DOHH2 (cell line): Measurements from ENCODE around the gene FOSB.

Experiments
- H3F3A ChIP-seq: fragments of 200-600 bp; sonication (generic), shearing (Covaris generic); 2 replicates; pipeline ENCODE4 v1.6.0; 2016; ENCODE audit warnings: antibody characterized with exemption, mild to moderate bottlenecking; ENCODE audit not compliant: control insufficient read depth, insufficient read depth
- H3K27ac ChIP-seq: fragments of 200-600 bp; sonication (generic); 2 replicates; pipeline ENCODE4 v1.5.1; 2014; ENCODE audit warnings: low read depth, mild to moderate bottlenecking, low read length, moderate library complexity
- H3K27me3 ChIP-seq: fragments of 200-600 bp; sonication (generic); 2 replicates; pipeline ENCODE4 v1.6.1; 2014; ENCODE audit warnings: mild to moderate bottlenecking, low read length, mixed read lengths; ENCODE audit not compliant: control insufficient read depth
- H3K36me3 ChIP-seq: fragments of 200-600 bp; sonication (generic); 2 replicates; pipeline ENCODE4 v1.6.1; 2014; ENCODE audit warnings: mild to moderate bottlenecking, low read length, moderate library complexity, mixed read lengths; ENCODE audit not compliant: control insufficient read depth
- H3K4me1 ChIP-seq: fragments of 200-600 bp; sonication (generic); 2 replicates; pipeline ENCODE4 v1.6.1; 2014; ENCODE audit warnings: mild to moderate bottlenecking, low read length, mixed read lengths; ENCODE audit not compliant: control insufficient read depth
- H3K4me2 ChIP-seq: fragments of 200-600 bp; sonication (generic); 2 replicates; pipeline ENCODE4 v1.6.0; 2014; ENCODE audit warnings: mild to moderate bottlenecking, low read length, moderate library complexity
- H3K4me3 ChIP-seq: fragments of 200-600 bp; sonication (generic); 2 replicates; pipeline ENCODE4 v1.5.1; 2014; ENCODE audit warnings: mild to moderate bottlenecking, low read length, mixed read lengths
- H3K79me2 ChIP-seq: fragments of 200-600 bp; sonication (generic); 2 replicates; pipeline ENCODE4 v1.6.1; 2014; ENCODE audit warnings: mild to moderate bottlenecking, low read length, mixed read lengths; ENCODE audit not compliant: control insufficient read depth
- H3K9me2 ChIP-seq: fragments of 200-600 bp; sonication (generic); replicated peaks from 2 replicates; pipeline ENCODE4 v1.6.1; 2014; ENCODE audit warnings: mild to moderate bottlenecking, low read length, mixed read lengths; ENCODE audit not compliant: control insufficient read depth
- H3K9me3 ChIP-seq: fragments of 200-600 bp; sonication (generic); 2 replicates; pipeline ENCODE4 v1.6.1; 2014; ENCODE audit warnings: antibody characterized with exemption, low read length, mixed read lengths; ENCODE audit not compliant: control insufficient read depth, insufficient read depth
- H4K20me1 ChIP-seq: fragments of 200-600 bp; sonication (generic); 2 replicates; pipeline ENCODE4 v1.6.0; 2014; ENCODE audit warnings: low read depth, mild to moderate bottlenecking, antibody characterized with exemption, low read length, moderate library complexity; ENCODE audit not compliant: control insufficient read depth, insufficient read depth
- EZH2phosphoT487 ChIP-seq: fragments of 200-600 bp; sonication (generic); IDR thresholded peaks from 2 replicates; pipeline ENCODE4 v1.6.1; 2017; ENCODE audit warnings: borderline replicate concordance, mild to moderate bottlenecking, antibody characterized with exemption, low read length, moderate library complexity, mixed read lengths
- TF ChIP-seq, protein P1 (sequence below): fragments of 200-600 bp; sonication (generic); IDR thresholded peaks from one replicate; pipeline ENCODE4 v1.5.1; 2014; ENCODE audit warnings: antibody characterized with exemption, mild to moderate bottlenecking, low read depth, low read length; ENCODE audit not compliant: poor library complexity, severe bottlenecking

Gene FOSB

DNA sequence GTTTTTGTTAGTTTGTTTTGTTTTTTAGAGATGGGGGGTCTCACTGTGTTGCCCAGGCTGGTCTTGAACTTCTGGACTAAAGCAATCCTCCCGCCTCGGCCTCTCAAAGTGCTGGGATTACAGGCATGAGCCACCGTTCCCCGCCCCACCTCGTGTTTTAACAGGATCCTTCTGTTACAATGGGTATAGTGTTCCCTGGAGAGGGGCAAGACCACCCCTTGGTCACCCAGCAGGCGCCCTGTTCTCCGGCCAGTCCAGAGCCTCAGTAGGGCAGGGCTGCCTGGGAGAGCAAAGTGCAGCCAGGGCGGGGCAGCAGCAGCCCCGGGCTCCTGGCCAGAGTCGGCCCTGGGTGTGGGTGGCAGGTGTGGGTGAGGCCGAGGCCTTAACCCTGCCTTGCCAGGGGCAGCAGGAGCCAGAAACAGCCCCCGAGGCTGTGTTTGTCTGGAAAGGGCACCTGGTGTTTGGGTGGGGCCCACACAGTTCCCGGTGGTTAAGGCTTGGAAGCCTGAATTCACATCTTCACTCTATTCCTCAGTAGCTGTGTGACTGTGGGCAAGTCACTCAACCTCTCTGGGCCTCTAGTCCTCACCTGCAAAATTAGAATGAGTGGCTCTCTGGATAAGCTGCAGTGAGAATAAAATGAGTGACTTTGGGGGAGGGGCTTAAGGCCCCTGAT, 46.7 kb downstream of the FOSB start:
- Histone ChIP-seq H3K27me3 (no peaks in the 10 kb centered on the region), H3K9me2 (no peaks in the 10 kb centered on the region), H3K9me3 (no peaks in the 10 kb centered on the region), H3F3A (peaks cover 21% of the 10 kb centered on the region), H3K27ac (peak overlapping the region; percentile 65), H3K4me1 (peaks cover 62% of the 10 kb centered on the region), H4K20me1 (peaks cover 26% of the 10 kb centered on the region), H3K79me2 (peaks cover 66% of the 10 kb centered on the region), H3K36me3 (peaks cover 21% of the 10 kb centered on the region), H3K4me2 (peak overlapping the region; percentile 77), H3K4me3 (peak overlapping the region; percentile 52)
- TF ChIP-seq EZH2phosphoT487: no peak
- TF ChIP-seq, protein P1, sequence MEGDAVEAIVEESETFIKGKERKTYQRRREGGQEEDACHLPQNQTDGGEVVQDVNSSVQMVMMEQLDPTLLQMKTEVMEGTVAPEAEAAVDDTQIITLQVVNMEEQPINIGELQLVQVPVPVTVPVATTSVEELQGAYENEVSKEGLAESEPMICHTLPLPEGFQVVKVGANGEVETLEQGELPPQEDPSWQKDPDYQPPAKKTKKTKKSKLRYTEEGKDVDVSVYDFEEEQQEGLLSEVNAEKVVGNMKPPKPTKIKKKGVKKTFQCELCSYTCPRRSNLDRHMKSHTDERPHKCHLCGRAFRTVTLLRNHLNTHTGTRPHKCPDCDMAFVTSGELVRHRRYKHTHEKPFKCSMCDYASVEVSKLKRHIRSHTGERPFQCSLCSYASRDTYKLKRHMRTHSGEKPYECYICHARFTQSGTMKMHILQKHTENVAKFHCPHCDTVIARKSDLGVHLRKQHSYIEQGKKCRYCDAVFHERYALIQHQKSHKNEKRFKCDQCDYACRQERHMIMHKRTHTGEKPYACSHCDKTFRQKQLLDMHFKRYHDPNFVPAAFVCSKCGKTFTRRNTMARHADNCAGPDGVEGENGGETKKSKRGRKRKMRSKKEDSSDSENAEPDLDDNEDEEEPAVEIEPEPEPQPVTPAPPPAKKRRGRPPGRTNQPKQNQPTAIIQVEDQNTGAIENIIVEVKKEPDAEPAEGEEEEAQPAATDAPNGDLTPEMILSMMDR: no peak

DNA sequence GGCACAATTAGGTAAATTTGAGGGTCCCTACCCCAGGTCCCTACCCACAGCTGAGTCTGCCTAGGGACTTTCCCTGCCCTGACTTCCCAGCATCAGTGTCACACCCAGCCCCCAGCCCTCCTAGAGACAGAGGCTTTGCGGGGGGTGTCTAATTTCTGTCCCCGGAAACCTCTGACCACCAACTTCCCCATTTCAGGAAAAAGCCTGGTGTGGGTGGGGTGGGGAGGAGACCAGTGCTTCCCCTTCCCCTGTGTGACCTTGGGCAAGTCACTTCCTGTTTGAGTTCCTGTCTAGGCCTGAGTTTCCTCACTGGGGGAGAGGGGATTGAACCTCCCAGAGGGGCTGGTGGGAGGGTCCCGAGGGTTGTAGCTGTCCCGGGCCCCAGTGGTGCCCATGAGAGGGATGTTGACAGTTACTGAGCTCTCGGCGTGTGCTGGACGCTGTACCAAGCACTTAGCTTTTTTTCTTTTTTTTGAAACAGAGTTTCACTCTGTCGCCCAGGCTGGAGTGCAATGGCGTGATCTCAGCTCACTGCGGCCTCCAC, 47.4 kb downstream of the FOSB start:
- peaks cover 60% of the 10 kb centered on the region for H3K79me2 ChIP-seq
- no peaks in the 10 kb centered on the region for H3K9me3 ChIP-seq
- H3K27ac ChIP-seq: peak overlapping the region; percentile 65
- H3K36me3 ChIP-seq: peaks cover 21% of the 10 kb centered on the region
- H3K4me3 ChIP-seq: peak overlapping the region; percentile 52
- TF ChIP-seq, protein P1: no peak
- no peak for TF ChIP-seq EZH2phosphoT487
- H3K4me2 ChIP-seq: peak overlapping the region; percentile 77
- H3K4me1 ChIP-seq: peaks cover 55% of the 10 kb centered on the region
- no peaks in the 10 kb centered on the region for H3K27me3 ChIP-seq
- no peaks in the 10 kb centered on the region for H3K9me2 ChIP-seq
- H3F3A ChIP-seq: peaks cover 15% of the 10 kb centered on the region; the same call in 1 of the 2 replicates
- peaks cover 23% of the 10 kb centered on the region; the same call in 1 of the 2 replicates for H4K20me1 ChIP-seq

DNA sequence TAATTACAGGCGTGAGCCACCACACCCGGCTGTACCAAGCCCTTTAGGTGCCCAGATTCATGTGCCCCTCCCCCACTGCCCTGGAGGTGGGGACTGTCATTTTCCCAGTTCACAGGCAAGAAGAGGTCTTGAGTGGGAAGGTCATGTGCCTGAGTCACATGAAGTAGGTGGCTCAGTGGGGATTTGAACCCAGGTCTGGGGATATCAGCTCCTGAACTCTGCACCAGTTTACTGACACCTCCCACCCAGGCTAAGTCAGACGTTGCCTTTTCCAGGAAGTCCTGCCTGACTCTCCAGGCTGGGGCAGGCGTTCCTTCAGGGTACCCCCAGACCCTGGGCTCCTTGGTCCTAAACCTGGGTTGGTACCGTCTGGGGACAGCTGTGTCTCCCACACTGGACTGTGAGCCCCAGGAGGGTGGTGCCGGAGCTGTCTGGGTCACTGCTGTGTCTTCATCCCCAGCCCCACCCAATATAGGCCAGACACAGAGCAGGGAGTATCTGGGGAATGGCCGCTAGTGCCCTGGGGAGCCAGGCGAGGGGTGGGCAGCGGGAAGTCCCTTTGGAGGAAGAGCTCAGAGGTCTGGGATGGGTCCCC, 48.1 kb downstream of the FOSB start:
- peaks cover 53% of the 10 kb centered on the region for H3K4me1 ChIP-seq

More for the DNA sequence above, 48.1 kb downstream of the FOSB start:
- Histone ChIP-seq H3K4me2 (peak overlapping the region; percentile 77), H3K27me3 (no peaks in the 10 kb centered on the region), H3K4me3 (no peak overlapping the region), H4K20me1 (peaks cover 22% of the 10 kb centered on the region; the same call in 1 of the 2 replicates), H3K36me3 (peaks cover 24% of the 10 kb centered on the region), H3F3A (peaks cover 13% of the 10 kb centered on the region; the same call in 1 of the 2 replicates), H3K9me3 (no peaks in the 10 kb centered on the region), H3K79me2 (peaks cover 52% of the 10 kb centered on the region), H3K27ac (peak overlapping the region; percentile 65), H3K9me2 (no peaks in the 10 kb centered on the region)
- TF ChIP-seq, protein P1: no peak
- TF ChIP-seq EZH2phosphoT487: no peak
